HG03025 (cell line): ENCODE results near the gene SEPTIN12.
A peak's percentile ranks its signal among the peaks of the same experiment; 100 is the strongest.

Source experiments
- ATAC-seq: cut with Tn5 transposase; IDR thresholded peaks from one replicate; pipeline ENCODE4 v1.9.1; 2021; ENCODE audit warnings: mild to moderate bottlenecking, moderate library complexity; ENCODE audit not compliant: unreplicated experiment, low FRiP score

Gene SEPTIN12

GRCh38 chr16:4734730-4735535 is 53.2 kb downstream of the SEPTIN12 start:
- peak; percentile 54 for ATAC-seq

- peak; percentile 73 for ATAC-seq
These were observed 53.9 kb downstream of the SEPTIN12 start, which contains the start of the genes ANKS3 and DNAAF8 for GRCh38 chr16:4734063-4734729. Gene ANKS3, minus strand, starts transcription at chr16:4734271. Its CDS starts 4,122 bp downstream, at chr16:4730149. Gene DNAAF8, plus strand, starts transcription at chr16:4734537. Its CDS starts 1,978 bp downstream, at chr16:4736515.

DNA sequence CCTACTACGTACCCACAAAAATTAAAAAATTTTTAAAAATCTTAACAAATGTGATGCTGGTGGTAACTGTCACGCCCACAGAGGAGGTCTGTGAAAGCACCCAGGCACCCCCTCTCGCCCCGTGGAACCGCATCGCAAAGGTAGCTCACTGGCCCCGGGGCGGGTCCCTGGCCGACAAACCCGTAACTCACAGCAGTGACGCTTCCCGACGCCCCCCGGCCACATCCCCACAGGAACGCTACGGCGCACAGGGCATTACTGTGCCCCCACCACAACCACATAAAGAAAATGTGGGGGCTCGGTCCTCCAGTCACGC is 54.4 kb downstream of the SEPTIN12 start:
- ATAC-seq = no peak

GRCh38 chr16:4733211-4733742 is 54.9 kb downstream of the SEPTIN12 start:
- no peak for ATAC-seq

GRCh38 chr16:4729876-4730275 is 58.3 kb downstream of the SEPTIN12 start:
- ATAC-seq = no peak

DNA sequence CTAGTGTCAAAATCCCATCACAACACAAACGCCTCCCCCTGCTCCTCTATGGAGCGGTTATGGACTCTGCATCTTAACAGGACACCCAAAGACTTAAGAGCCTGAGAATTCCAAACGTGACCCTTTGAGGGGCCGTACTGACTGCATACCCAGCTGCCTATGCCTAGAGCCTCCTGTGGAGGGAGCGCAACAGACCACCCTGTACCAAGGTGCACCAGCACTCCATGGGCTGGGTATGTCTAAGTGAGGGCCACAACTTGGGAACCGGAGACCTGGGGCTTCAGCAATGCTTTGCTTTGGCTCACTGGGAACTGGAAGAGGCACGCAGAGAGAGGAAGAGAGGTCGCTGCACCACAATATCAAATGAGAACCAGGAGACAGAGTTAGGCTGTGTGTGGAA is 59.5 kb downstream of the SEPTIN12 start:
- no peak for ATAC-seq
